Measurements from ENCODE around the gene IAPP.

- TF ChIP-seq CTCF (IDR thresholded peaks at IDR 0.05) (no peak), POLR2A (IDR thresholded peaks at IDR 0.05) (no peak), POLR2AphosphoS5 (IDR thresholded peaks at IDR 0.05) (no peak), EP300 (IDR thresholded peaks at IDR 0.05) (no peak)
These were observed 40.9 kb downstream of the IAPP start for GRCh38 chr12:21413369-21414277.

Data from suprapubic skin (tissue), 4 donors.